ENCODE measurements around the gene CHSY1.

CHSY1 gene

DNA sequence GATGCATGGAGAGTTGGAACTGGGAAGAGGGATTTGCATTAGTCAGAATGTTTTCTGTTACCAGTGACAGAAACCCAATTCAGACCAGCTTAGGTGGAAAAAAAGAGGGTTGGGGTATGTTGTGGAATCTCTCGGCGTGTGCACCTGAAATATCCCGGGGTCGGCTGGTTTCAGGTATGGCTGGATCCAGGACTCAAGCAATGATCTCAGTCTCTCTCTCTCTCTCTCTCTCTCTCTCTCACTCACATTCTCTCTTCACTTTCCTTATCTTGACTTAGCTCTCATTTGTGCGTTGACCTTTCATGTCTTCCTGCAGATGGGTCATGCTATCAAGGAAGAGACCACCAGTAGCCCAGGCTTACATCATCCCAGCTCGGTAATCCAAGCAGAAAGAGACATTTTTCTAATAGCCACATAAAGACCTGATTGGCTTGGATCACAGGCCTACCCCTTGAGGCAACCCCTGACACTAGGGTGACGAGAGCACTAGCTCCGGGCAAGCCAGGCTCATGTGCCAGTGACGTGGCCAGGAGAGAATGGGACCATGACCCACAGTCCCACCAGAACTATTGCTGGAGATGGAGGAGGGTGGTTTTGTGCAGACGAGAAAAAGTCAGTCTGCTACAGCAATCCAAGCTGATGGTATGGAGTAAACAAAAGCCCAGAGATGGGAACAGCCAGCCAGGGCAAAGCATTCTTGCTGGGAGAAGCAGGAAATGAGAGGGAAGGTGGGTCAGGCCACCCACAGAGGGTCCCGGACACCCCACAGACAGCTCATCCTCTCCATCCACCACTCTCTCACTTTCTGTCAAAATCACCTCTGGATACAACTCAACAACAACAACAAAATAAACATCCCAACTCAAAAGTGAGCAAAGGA is 91.7 kb downstream of the CHSY1 start:
- Histone ChIP-seq H3K9ac (no peak overlapping the region), H3K4me1 (no peaks in the 10 kb centered on the region), H2AFZ (no peak overlapping the region), H3K4me2 (ENCODE audit: low read length) (no peak overlapping the region), H3K27ac (no peak overlapping the region), H3K4me3 (ENCODE audit: low read depth, low read length) (no peak overlapping the region), H3K79me2 (no peaks in the 10 kb centered on the region), H3K36me3 (ENCODE audit: control insufficient read depth, insufficient read depth, low read length) (no peaks in the 10 kb centered on the region), H3K27me3 (ENCODE audit: control insufficient read depth, insufficient read depth, low read length) (no peaks in the 10 kb centered on the region), H3K9me3 (ENCODE audit: control insufficient read depth, low read length) (no peaks in the 10 kb centered on the region)
- no peak for TF ChIP-seq CTCF (IDR thresholded peaks at IDR 0.05)

- H3K9me3 ChIP-seq (ENCODE audit: control insufficient read depth, low read length): no peaks in the 10 kb centered on the region
- H3K27ac ChIP-seq: no peak overlapping the region
- H3K79me2 ChIP-seq: no peaks in the 10 kb centered on the region
- no peaks in the 10 kb centered on the region for H3K4me1 ChIP-seq
- H2AFZ ChIP-seq: no peak overlapping the region
- no peak overlapping the region for H3K4me2 ChIP-seq (ENCODE audit: low read length)
- H3K9ac ChIP-seq: no peak overlapping the region
- H3K27me3 ChIP-seq (ENCODE audit: control insufficient read depth, insufficient read depth, low read length): no peaks in the 10 kb centered on the region
- no peak overlapping the region for H3K4me3 ChIP-seq (ENCODE audit: low read depth, low read length)
- H3K36me3 ChIP-seq (ENCODE audit: control insufficient read depth, insufficient read depth, low read length): no peaks in the 10 kb centered on the region
- no peak for TF ChIP-seq CTCF (IDR thresholded peaks at IDR 0.05)
Observed at GRCh38 chr15:101159096-101159935, 92.5 kb downstream of the CHSY1 start.

GRCh38 chr15:101158166-101159095 is 93.4 kb downstream of the CHSY1 start:
- Histone ChIP-seq H2AFZ (no peak overlapping the region), H3K4me3 (ENCODE audit: low read depth, low read length) (no peak overlapping the region), H3K9ac (no peak overlapping the region), H3K4me2 (ENCODE audit: low read length) (no peak overlapping the region), H3K27me3 (ENCODE audit: control insufficient read depth, insufficient read depth, low read length) (no peaks in the 10 kb centered on the region), H3K79me2 (no peaks in the 10 kb centered on the region), H3K9me3 (ENCODE audit: control insufficient read depth, low read length) (no peaks in the 10 kb centered on the region), H3K4me1 (no peaks in the 10 kb centered on the region), H3K27ac (no peak overlapping the region), H3K36me3 (ENCODE audit: control insufficient read depth, insufficient read depth, low read length) (no peaks in the 10 kb centered on the region)
- no peak for TF ChIP-seq CTCF (IDR thresholded peaks at IDR 0.05)

GRCh38 chr15:101157721-101158120 is 94.1 kb downstream of the CHSY1 start:
- Histone ChIP-seq H3K27ac (no peak overlapping the region), H2AFZ (no peak overlapping the region), H3K4me3 (ENCODE audit: low read depth, low read length) (no peak overlapping the region), H3K27me3 (ENCODE audit: control insufficient read depth, insufficient read depth, low read length) (no peaks in the 10 kb centered on the region), H3K4me1 (no peaks in the 10 kb centered on the region), H3K36me3 (ENCODE audit: control insufficient read depth, insufficient read depth, low read length) (no peaks in the 10 kb centered on the region), H3K9ac (no peak overlapping the region), H3K79me2 (no peaks in the 10 kb centered on the region), H3K4me2 (ENCODE audit: low read length) (no peak overlapping the region), H3K9me3 (ENCODE audit: control insufficient read depth, low read length) (no peaks in the 10 kb centered on the region)
- TF ChIP-seq CTCF (IDR thresholded peaks at IDR 0.05): no peak
